GM13976 (cell line): ENCODE measurements around the gene HAPLN1.

Source experiments
- DNase-seq: peaks from one replicate; pipeline ENCODE4 v3.0.0; 2012; ENCODE audit warnings: low spot score
- in situ Hi-C: fragments of 300-500 bp; cut with MboI; formaldehyde crosslinking; loops from one replicate; pipeline ENCODE4 v1.12.0; 2022; ENCODE audit warnings: low sequenced_read_pairs, mixed read lengths, inconsistent platforms; ENCODE audit not compliant: unreplicated experiment
- TF ChIP-seq, protein P1 (sequence below): IDR thresholded peaks from 2 replicates; pipeline ENCODE4 v1.5.1; 2012; ENCODE audit warnings: borderline replicate concordance, mild to moderate bottlenecking; ENCODE audit not compliant: insufficient read depth; ENCODE audit errors: extremely low read depth, missing control alignments, control extremely low read depth

The HAPLN1 gene

DNA sequence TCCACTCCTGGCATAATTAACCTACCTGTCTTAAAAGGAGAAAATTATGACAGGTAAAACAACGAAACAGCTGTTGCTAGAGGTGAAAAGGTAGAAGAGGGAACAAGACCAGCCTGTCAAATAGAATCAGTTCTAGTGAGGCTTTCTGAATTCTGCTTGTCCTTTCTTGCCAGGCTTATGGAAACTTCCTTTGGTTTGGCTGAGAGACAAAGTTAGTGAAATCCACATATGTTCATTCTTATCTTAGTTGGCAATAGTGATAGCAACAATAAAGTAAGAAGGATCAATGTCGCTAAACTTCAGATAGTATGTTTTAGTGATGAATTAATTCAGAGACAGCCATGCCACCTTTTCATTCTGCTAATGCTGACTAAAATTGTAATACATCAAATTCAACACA is 34.4 kb downstream of the HAPLN1 start:
- TF ChIP-seq, protein P1, sequence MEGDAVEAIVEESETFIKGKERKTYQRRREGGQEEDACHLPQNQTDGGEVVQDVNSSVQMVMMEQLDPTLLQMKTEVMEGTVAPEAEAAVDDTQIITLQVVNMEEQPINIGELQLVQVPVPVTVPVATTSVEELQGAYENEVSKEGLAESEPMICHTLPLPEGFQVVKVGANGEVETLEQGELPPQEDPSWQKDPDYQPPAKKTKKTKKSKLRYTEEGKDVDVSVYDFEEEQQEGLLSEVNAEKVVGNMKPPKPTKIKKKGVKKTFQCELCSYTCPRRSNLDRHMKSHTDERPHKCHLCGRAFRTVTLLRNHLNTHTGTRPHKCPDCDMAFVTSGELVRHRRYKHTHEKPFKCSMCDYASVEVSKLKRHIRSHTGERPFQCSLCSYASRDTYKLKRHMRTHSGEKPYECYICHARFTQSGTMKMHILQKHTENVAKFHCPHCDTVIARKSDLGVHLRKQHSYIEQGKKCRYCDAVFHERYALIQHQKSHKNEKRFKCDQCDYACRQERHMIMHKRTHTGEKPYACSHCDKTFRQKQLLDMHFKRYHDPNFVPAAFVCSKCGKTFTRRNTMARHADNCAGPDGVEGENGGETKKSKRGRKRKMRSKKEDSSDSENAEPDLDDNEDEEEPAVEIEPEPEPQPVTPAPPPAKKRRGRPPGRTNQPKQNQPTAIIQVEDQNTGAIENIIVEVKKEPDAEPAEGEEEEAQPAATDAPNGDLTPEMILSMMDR, result no peak
- in situ Hi-C loops, result no loop called here
- no peak for DNase-seq

DNA sequence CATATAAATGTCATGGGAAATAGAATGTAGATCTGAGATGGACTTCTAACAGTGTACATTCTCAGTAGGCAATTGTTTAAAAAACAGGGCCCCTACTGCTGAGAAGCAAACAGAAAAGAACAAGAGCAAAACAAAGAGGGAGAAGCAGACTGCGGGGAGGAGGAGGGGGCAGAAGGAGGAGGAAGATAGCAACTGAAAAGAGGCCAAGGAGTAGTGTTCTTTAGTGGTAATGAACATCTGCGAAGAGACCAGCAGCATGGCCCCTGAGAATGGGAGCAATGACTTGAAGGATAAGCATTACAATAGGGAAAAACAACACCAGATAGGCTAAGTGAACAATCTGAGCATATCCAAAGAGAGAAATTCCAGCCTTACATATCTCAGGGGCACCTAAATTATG is 36.8 kb downstream of the HAPLN1 start:
- in situ Hi-C loops, result no loop called here
- DNase-seq, result no peak
- TF ChIP-seq, protein P1, result no peak

DNA sequence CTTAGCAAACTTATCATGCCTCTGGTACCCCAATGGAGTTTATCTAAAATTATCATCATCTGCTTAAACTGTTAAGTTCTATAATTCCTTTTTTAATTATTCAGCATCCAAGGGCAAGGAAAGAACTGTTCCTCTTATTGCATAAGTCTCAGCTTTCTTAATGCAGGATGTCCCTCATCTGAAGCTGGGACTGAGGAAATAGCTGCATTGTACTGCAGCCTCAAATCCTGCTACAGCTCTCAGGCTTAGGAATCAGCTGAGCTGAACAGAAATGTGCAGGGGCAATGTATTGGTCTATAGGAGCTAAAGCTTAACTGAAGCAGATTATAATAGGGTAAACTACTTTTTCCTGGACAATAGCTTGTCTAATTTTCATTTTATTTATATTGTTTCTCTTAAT is 48.0 kb downstream of the HAPLN1 start:
- in situ Hi-C loops, result no loop called here
- TF ChIP-seq, protein P1, result no peak
- DNase-seq, result no peak

DNA sequence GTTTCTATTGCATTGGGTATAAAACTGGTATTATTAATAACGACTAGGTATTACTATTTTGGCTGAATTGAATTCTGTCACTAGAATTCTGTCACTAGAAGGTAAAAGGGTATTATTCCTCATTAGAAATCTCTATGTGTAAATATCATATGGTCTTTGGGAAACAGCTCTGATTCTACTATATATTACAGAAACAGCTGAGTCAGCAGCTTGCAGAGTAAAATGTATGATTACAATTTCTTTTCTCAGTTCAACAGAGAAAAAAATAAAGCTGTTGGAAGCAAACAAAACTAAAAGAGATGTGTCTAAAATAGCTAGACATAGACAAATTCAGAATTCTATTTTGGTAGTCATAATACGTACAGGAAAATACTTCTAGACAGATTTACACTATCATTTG is 48.5 kb downstream of the HAPLN1 start:
- in situ Hi-C loops, result no loop called here
- no peak for DNase-seq
- TF ChIP-seq, protein P1, result no peak

DNA sequence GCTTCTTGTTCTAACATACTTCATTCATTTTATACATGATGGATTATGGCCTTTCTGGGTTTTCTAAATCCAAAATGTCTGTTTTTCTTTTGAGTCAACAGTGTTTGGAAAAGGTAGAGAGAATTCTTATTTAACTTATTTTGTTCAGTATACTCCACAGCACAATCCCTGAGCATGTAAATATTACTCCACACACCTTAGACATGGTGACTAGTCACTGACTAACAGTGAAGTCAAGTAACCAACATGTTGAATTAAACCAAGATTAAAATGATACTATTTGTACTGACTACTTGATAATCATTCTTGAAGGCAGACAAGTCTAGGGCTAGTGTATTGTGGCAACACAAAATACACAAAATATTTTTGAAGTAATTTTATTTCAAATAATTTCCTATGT is 55.0 kb downstream of the HAPLN1 start:
- no peak for DNase-seq
- TF ChIP-seq, protein P1, result no peak
- in situ Hi-C loops, result no loop called here

DNA sequence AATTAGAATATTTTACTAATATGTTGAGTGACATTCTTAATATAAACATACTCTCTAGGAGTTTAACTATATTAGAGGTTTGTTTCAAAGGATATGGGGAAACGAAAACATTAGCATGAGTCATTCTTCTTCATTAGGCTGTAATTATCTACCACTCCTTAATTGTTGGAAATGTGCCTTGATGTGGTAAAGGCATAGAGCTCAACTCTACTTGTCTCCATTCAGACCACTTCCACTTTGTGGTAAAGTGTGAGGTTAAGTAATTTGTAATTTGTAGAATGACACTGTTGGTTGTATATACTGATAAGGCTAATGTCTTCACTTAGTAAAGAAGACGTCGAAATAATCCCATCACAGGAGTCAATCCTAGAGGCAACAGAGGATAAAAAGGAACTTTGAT is 58.1 kb downstream of the HAPLN1 start:
- in situ Hi-C loops, result no loop called here
- DNase-seq, result no peak
- TF ChIP-seq, protein P1, result no peak
